HG03457 (cell line): ENCODE measurements around the gene KLHL29.
"Not testable (repeated sequence)": the region's sequence is repeated elsewhere in the genome, so short reads cannot be mapped to it uniquely, and the experiment has no call there.

Experiments used
- ATAC-seq: cut with Tn5 transposase; IDR thresholded peaks from one replicate; pipeline ENCODE4 v1.9.1; 2021; ENCODE audit warnings: moderate number of reproducible peaks; ENCODE audit not compliant: unreplicated experiment

The KLHL29 gene

DNA sequence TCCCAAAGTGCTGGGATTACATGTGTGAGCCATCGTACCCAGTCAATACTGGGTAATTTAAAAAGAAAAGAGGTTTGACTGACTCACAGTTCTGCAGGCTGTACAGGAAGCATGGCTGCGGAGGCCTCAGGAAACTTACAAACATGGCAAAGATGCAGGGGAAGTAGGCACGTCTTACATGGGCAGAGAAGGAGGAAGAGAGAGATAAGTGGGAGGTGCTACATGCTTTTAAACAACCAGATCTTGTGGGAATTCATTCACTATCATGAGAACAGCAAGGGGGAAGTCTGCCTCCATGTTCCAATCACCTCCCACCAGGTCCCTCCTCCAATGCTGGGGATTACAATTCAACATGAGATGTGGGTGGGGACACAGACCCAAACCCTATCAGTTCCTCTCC is 349.4 kb downstream of the KLHL29 start:
- no peak for ATAC-seq

DNA sequence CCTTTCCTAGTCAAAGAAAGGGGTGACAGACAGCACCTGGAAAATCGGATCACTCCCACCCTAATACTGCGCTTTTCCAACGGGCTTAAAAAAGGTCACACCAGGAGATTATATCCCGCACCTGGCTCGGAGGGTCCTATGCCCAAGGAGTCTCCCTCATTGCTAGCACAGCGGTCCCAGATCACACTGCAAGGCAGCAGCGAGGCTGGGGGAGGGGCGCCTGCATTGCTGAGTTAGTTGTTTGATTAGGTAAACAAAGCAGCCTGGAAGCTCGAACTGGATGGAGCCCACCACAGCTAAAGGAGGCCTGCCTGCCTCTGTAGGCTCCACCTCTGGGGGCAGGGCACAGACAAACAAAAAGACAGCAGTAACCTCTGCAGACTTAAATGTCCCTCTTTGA is 351.8 kb downstream of the KLHL29 start:
- not testable (repeated sequence) for ATAC-seq

DNA sequence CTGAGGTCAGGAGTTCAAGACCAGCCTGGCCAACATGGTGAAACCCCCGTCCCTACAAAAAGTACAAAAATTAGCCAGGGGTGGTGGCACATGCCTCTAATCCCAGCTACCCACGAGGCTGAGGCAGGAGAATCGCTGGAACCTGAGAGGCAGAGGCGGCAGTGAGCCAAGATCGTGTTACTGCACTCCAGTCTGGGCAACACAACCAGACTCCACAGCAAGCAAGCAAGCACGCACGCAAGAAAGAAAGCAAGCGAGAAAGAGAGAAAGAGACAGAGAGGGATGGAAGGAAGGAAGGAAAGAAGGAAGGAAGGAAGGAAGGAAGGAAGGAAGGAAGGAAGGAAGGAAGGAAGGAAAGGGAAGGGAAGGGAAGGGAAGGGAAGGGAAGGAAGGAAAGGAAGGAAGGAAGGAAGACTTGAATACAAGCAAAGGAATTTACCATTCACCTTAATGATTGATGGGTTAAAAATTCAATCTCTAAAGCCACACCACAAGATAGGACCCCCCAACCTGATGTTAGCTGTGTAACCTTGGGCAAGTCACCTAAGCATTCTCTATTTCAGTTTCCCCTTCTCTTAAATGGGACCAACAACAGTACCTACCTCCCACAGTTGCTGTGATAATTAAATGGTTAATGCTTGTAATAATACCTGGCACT is 360.2 kb downstream of the KLHL29 start:
- no peak for ATAC-seq

DNA sequence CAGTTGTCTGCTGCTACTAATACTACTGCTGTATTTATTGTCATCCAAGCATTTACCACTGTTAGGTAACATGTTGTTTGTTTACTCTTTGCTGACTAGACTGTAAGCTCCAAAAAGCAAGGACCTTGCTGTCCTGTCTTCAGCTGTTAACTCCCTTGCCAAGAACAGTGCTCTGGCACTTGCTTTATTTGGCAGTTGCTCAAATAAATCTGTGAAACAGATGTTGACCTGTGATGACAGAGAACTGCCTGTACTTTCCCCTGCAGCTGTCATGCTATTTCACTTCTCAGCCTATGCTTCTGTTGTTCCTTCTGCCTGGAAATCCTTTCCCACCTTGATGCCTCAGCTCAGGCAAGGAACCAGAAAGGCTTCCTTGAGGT is 360.7 kb downstream of the KLHL29 start:
- ATAC-seq: no peak

DNA sequence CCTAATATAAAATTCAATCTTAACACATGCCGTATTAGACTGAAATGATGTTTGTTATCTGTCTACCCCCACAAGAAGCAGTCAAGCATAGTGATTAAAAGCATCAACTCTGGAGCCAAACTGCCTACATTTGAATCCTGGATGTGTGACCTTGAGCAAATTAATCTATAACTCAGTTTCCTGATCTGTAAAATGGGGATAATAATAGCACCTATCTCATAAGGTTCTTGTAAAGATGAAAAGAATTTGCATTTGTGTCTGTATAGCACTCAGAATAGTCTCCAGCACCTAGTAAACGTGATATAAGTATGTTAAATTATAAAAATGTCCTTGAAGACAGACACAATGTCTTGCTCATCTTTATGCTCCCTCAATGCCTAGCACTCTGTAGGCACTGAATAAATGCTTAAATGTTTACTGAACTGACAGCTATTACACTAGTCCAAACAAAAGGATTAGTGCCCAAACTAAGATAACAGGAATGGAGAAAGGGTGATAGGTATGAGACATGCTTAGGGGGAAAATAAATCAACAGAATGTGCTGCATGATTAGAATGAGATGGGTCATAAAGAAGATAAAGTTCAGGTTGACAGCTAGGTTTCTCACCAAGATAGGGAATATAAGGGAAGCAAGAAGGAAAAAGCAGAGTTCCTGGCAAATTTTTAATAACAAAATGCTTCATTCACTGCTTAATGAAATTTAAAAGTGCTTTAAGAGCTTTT is 361.3 kb downstream of the KLHL29 start:
- no peak for ATAC-seq

DNA sequence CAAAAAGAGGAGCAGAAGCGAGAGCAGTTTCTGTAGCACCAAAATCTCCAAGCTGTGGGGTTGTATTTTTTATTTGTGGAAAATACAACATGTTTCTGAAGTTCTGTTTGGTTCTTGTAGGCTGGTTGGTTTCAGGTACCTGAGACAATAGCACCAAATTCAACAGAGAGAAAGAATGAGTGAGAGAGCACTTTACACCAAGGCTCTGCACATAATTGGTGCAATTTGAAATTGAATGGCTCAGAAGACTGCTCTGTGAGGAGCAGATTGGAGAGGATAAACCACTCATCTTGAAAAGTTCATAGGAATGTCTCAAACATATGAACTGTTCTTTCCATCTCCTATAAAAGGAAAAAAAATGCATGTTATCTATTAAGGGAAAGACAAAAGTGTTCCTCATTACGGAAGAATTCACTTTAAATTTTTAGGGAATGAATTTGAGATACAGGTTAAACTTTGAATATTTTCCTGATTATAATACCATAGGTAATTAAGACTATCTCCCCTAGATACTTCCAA is 366.8 kb downstream of the KLHL29 start:
- no peak for ATAC-seq

DNA sequence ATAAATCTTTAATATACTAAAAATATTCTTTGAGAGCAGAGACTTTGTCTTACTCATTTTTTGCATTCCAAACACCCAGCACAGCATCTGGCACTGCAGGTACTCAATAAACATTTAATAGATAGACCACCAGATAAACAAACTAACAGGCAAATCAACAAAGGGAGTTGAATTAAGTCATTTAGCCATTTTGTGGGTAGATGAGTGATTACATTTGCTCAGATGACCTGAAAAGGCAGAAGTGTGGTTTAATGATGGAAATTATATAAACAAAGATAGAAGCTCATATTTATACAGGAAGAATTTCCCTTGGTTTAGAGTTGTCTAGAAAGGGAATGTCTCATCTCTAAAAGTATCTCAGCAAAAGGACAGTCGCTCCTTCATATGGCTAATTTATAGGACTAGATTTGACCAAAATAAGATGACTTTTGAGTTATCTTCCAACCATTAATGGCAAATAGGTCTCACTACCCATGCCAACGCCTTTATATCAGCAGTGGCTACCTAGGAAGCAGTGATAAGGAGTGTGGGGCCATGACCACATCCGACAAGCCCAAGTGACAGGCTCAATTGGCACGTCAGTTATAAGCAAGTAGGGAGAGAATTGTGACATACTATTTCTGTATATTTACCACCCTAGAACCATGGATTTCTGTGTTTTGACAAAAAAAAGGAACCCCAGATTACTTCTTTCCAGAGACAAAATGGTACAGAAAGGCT is 368.5 kb downstream of the KLHL29 start:
- no peak for ATAC-seq

DNA sequence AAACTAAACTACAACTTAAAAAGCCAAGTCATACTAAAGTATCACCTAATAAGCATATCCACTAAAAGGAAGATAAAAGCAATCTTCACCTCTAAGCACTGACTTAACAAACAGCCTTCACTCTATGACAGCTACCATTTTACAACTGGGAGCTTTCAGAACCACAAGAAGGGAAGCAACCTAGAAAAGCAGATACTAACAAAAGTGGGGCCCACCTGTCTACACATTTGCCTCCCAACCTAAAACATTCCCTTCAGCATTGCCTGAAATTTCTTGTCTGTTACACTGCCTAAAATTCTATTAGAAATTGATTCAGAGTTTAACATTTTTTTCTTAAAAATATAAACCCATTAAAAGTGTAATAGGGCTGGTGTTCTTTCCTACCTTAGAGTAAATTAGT is 370.0 kb downstream of the KLHL29 start:
- ATAC-seq: no peak

DNA sequence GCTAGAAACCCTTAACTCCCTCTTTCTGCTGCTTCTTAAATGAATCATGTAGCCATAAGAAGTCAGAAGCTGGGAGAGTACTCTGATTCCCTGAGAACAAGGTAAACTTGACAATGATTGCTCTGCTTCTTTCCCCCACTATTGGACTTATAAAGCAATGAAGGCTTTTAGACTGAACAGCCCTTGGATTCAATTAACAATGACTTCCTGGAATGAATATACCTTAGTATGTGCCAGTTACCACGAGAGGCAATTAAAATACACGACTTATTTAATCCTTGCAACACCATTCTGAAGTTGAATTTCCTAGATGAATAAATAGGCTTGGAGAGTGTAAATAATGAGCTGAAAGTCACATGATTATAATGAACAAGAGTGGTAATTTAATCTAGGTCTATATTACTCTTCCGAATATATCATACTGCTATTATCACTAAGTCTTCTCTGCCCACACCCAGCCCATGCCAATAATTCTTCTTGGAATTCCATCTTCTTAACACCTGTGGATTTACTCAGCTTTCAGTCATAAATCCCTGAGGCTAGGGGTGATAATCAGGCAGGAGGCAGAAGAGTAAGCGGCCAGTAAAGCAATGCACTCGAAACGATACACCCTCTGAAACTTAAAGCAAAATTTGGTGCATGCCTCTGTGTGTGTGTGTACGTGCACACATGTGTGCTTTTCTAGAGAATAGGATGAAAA is 371.8 kb downstream of the KLHL29 start:
- ATAC-seq: no peak

DNA sequence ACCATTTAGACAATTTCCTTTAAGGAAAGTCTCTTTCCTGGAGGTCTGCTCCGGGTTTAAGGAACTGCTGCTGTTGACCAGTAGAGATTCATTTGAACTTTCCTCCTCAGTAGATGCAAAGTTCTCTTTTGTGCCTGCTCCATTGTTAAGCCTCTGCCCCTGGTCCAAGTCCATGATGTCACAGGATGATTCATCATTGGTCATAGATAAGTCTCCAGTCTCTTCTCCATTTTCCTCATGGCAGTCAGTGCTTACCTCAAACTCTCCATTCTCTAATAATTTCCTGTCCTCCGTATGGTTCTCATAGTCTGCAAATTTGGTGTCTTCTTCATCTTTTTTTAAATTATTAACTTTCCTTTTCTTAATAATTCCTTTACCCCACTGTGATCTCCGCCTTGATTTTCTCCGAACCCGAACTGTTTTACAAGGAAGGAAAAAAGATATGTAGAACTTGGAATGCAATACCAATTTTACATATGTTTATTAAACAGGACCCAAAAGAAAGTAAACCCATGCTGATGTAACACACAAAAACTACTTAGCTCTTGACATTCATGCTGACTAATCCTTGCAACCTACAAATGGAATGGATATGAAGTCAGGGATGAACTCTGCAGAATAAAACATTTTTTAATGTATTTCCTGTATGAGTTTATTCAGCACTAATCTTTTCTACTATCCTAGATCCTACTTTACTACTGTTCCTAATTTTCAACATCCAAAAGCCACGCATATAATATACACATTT is 372.9 kb downstream of the KLHL29 start:
- ATAC-seq: no peak
